HepG2 (cell line): ENCODE measurements around the gene DPEP3. TPM values are rescaled to one million over a fixed set of nuclear protein-coding genes. Genes with fewer than 3 reads are reported as not detected.

Experiments used
- BATF2 ChIP-seq: sonication (generic); formaldehyde crosslinking; IDR thresholded peaks from 2 replicates; pipeline ENCODE4 v1.8.0; 2022; ENCODE audit warnings: mild to moderate bottlenecking, missing genetic modification reagents, moderate library complexity
- ESRRA ChIP-seq: sonication (generic); formaldehyde crosslinking; IDR thresholded peaks from 2 replicates; pipeline ENCODE4 v1.5.1; 2020; ENCODE audit warnings: mild to moderate bottlenecking, low read depth, missing genetic modification reagents
- FOXO1 ChIP-seq: sonication (generic); formaldehyde crosslinking; IDR thresholded peaks from 2 replicates; pipeline ENCODE4 v1.4.0; 2020; ENCODE audit warnings: missing genetic modification reagents
- IKZF5 ChIP-seq: IDR thresholded peaks from 2 replicates; pipeline ENCODE4 v1.6.1; 2018; ENCODE audit warnings: missing genetic modification reagents, mild to moderate bottlenecking, missing compliant biosample characterization
- IRF9 ChIP-seq: sonication (generic); formaldehyde crosslinking; IDR thresholded peaks from 2 replicates; pipeline ENCODE4 v1.8.0; 2022; ENCODE audit warnings: missing genetic modification reagents, mild to moderate bottlenecking, borderline replicate concordance
- MEIS1 ChIP-seq: sonication (generic); formaldehyde crosslinking; IDR thresholded peaks from 2 replicates; pipeline ENCODE4 v1.9.0; 2021; ENCODE audit warnings: mild to moderate bottlenecking, missing genetic modification reagents, moderate library complexity, borderline replicate concordance
- NCOR1 ChIP-seq: fragments of 200-600 bp; sonication (generic); IDR thresholded peaks from 2 replicates; pipeline ENCODE4 v1.7.0; 2017; ENCODE audit warnings: antibody characterized with exemption, low read length, borderline replicate concordance
- PHF21A ChIP-seq: sonication (generic); formaldehyde crosslinking; IDR thresholded peaks from 2 replicates; pipeline ENCODE4 v1.5.0; 2020; ENCODE audit warnings: mild to moderate bottlenecking, missing genetic modification reagents
- PHF8 ChIP-seq: sonication (generic); formaldehyde crosslinking; IDR thresholded peaks from 2 replicates; pipeline ENCODE4 v1.5.0; 2020; ENCODE audit warnings: missing genetic modification reagents
- RAD51 ChIP-seq: fragments of 450-650 bp; IDR thresholded peaks from 2 replicates; pipeline ENCODE4 v1.6.1; 2016; ENCODE audit warnings: borderline replicate concordance
- SMAD3 ChIP-seq: sonication (generic); formaldehyde crosslinking; IDR thresholded peaks from 2 replicates; pipeline ENCODE4 v1.4.0; 2020; ENCODE audit warnings: missing genetic modification reagents
- TMF1 ChIP-seq: sonication (generic); formaldehyde crosslinking; IDR thresholded peaks from 2 replicates; pipeline ENCODE4 v1.8.1; 2022; ENCODE audit warnings: low read depth, missing genetic modification reagents
- TOE1 ChIP-seq: sonication (generic); formaldehyde crosslinking; IDR thresholded peaks from 2 replicates; pipeline ENCODE4 v1.4.0; 2020; ENCODE audit warnings: mild to moderate bottlenecking, missing genetic modification reagents
- ZBTB1 ChIP-seq: sonication (generic); formaldehyde crosslinking; IDR thresholded peaks from 2 replicates; pipeline ENCODE4 v1.4.0; 2020; ENCODE audit warnings: missing genetic modification reagents, borderline replicate concordance
- ZBTB43 ChIP-seq: sonication (generic); formaldehyde crosslinking; conservative IDR thresholded peaks from 2 replicates; pipeline ENCODE4 v1.4.0; 2020; ENCODE audit warnings: missing genetic modification reagents
- ZMAT5 ChIP-seq: sonication (generic); formaldehyde crosslinking; IDR thresholded peaks from 2 replicates; pipeline ENCODE4 v1.5.0; 2020; ENCODE audit warnings: mild to moderate bottlenecking, low read depth, missing genetic modification reagents, borderline replicate concordance
- ZNF12 ChIP-seq: sonication (generic); formaldehyde crosslinking; IDR thresholded peaks from 2 replicates; pipeline ENCODE4 v1.5.0; 2020; ENCODE audit warnings: missing genetic modification reagents
- ZNF275 ChIP-seq: sonication (generic); formaldehyde crosslinking; IDR thresholded peaks from 2 replicates; pipeline ENCODE4 v1.8.0; 2022; ENCODE audit warnings: missing genetic modification reagents, mild to moderate bottlenecking, inconsistent platforms, borderline replicate concordance
- ZNF333 ChIP-seq: sonication (generic); formaldehyde crosslinking; IDR thresholded peaks from 2 replicates; pipeline ENCODE4 v1.4.0; 2020; ENCODE audit warnings: mild to moderate bottlenecking, missing genetic modification reagents, borderline replicate concordance
- ZNF350 ChIP-seq: sonication (generic); formaldehyde crosslinking; IDR thresholded peaks from 2 replicates; pipeline ENCODE4 v1.4.0; 2020; ENCODE audit warnings: mild to moderate bottlenecking, low read depth, missing genetic modification reagents, borderline replicate concordance
- ZNF569 ChIP-seq: sonication (generic); formaldehyde crosslinking; IDR thresholded peaks from 2 replicates; pipeline ENCODE4 v1.5.0; 2020; ENCODE audit warnings: mild to moderate bottlenecking, missing genetic modification reagents, moderate library complexity, borderline replicate concordance
- ZNF570 ChIP-seq: sonication (generic); formaldehyde crosslinking; IDR thresholded peaks from 2 replicates; pipeline ENCODE4 v1.4.0; 2020; ENCODE audit warnings: mild to moderate bottlenecking, missing genetic modification reagents, borderline replicate concordance
- ZNF576 ChIP-seq: sonication (generic); formaldehyde crosslinking; IDR thresholded peaks from 2 replicates; pipeline ENCODE4 v1.4.0; 2020; ENCODE audit warnings: mild to moderate bottlenecking, missing genetic modification reagents
- ZNF674 ChIP-seq: sonication (generic); formaldehyde crosslinking; IDR thresholded peaks from 2 replicates; pipeline ENCODE4 v1.5.0; 2020; ENCODE audit warnings: low read depth, mild to moderate bottlenecking, missing genetic modification reagents
- polyA plus RNA-seq, 8 experiments: library from polyadenylated mRNA; depleted of rRNA in 3 of 8; stranded (reverse) in 7 of 8; unstranded in 1 of 8; fragments of >200 nt; fragmentation: Illumina TruSeq in 4 of 8; extraction: Trizol in 4 of 8; gene quantifications; 2 replicates each; pipeline versions ENCODE4 v1.2.1 to v1.2.3, GENCODE V29; 2011 to 2016; ENCODE audit warnings: low read depth in 4 of 8, missing spikeins in 1 of 8, mixed read lengths in 1 of 8; ENCODE audit not compliant: insufficient read depth in 1 of 8
- total RNA-seq, 5 experiments: library from RNA; depleted of rRNA; stranded (reverse); fragments of >200 nt; fragmentation: Illumina TruSeq; extraction: Trizol; gene quantifications; 2 replicates each; pipeline ENCODE4 v1.2.3, GENCODE V29; 2016; ENCODE audit warnings: low read depth in 1 of 5

Gene DPEP3
- total and polyA plus RNA-seq, 2 of the 13 experiments (the other 11 are each of a cell fraction or from before 2014, with no cell fraction given), result not detected

GRCh38 chr16:67966549-67967182 lies 13.6 kb downstream of the DPEP3 start (continued):
- TF ChIP-seq ZNF275 (no peak), PHF21A (CRISPR knock-in tag) (no peak; the same call in 1 of the 2 replicates), IKZF5 (peak; percentile 38; the same call in 1 of the 2 replicates), RAD51 (no peak), ZNF569 (CRISPR knock-in tag) (no peak), ZBTB43 (CRISPR knock-in tag) (no peak), ZNF570 (CRISPR knock-in tag) (no peak), MEIS1 (peak; percentile 48; the same call in 1 of the 2 replicates), ZMAT5 (CRISPR knock-in tag) (no peak), ZBTB1 (CRISPR knock-in tag) (no peak), BATF2 (CRISPR knock-in tag) (no peak), ZNF674 (CRISPR knock-in tag) (no peak), SMAD3 (no peak), ZNF350 (CRISPR knock-in tag) (no peak; the same call in none of the 2 replicates), ZNF576 (CRISPR knock-in tag) (no peak), TOE1 (CRISPR knock-in tag) (no peak), TMF1 (CRISPR knock-in tag) (no peak), IRF9 (CRISPR knock-in tag) (no peak), ZNF12 (CRISPR knock-in tag) (no peak), ESRRA (CRISPR knock-in tag) (no peak), PHF8 (CRISPR knock-in tag) (no peak), ZNF333 (CRISPR knock-in tag) (no peak), FOXO1 (CRISPR knock-in tag) (no peak; the same call in 1 of the 2 replicates), NCOR1 (no peak)
